Cardiac muscle cell (in vitro differentiated cells and primary cell): ENCODE data around the gene MRGPRF. TPM values are rescaled to one million over a fixed set of nuclear protein-coding genes. Genes with fewer than 3 reads are reported as not detected.

Experiments used
- DNase-seq, 2 donors: peaks; one replicate each; pipeline versions ENCODE4 v3.0.0 to v3.0.0-alpha.2; 2010 to 2017; ENCODE audit warnings: low read depth in 1 of 2, low spot score in 1 of 2
- H3K27ac ChIP-seq: fragments of 200-600 bp; sonication (generic); 2 replicates; pipeline ENCODE4 v1.5.1; 2016
- H3K27me3 ChIP-seq: fragments of 200-600 bp; sonication (generic); 2 replicates; pipeline ENCODE4 v1.6.0; 2016; ENCODE audit warnings: control low read depth
- H3K36me3 ChIP-seq: fragments of 200-600 bp; sonication (generic); 2 replicates; pipeline ENCODE4 v1.5.1; 2016; ENCODE audit warnings: control low read depth
- H3K4me1 ChIP-seq: fragments of 200-600 bp; sonication (generic); 2 replicates; pipeline ENCODE4 v1.8.1; 2017; ENCODE audit warnings: low read depth, mild to moderate bottlenecking, mixed run types
- H3K4me3 ChIP-seq: fragments of 200-600 bp; sonication (generic); 2 replicates; pipeline ENCODE4 v1.5.1; 2016; ENCODE audit warnings: mild to moderate bottlenecking
- H3K9me3 ChIP-seq: fragments of 200-600 bp; sonication (generic); 2 replicates; pipeline ENCODE4 v1.5.1; 2017; ENCODE audit warnings: low read depth, mild to moderate bottlenecking, control low read depth
- CTCF ChIP-seq: IDR thresholded peaks from 2 replicates; pipeline ENCODE4 v1.5.1; 2012; ENCODE audit warnings: low read depth, mild to moderate bottlenecking, low read length
- polyA plus RNA-seq: library from polyadenylated mRNA; unstranded; fragments of >200 nt; fragmentation: Nextera tagmentation; extraction: Ambion mirVana; gene quantifications from 2 replicates; pipeline ENCODE4 v1.2.1, GENCODE V29; 2016
- total RNA-seq: library from RNA; depleted of rRNA; stranded (reverse); fragments of >200 nt; gene quantifications from 2 replicates; pipeline ENCODE4 v1.2.3, GENCODE V29; 2016

MRGPRF gene
- total and polyA plus RNA-seq, 2 experiments from 2014 or later = 9.3 to 13.8 TPM

GRCh38 chr11:69006816-69007215 is 6.2 kb downstream of the MRGPRF start:
- TF ChIP-seq CTCF = no peak
- Histone ChIP-seq H3K27me3 (no peaks in the 10 kb centered on the region), H3K4me1 (peaks cover 26% of the 10 kb centered on the region), H3K9me3 (no peaks in the 10 kb centered on the region), H3K4me3 (no peak overlapping the region), H3K27ac (no peak overlapping the region), H3K36me3 (no peaks in the 10 kb centered on the region)
- DNase-seq = no peak

- Histone ChIP-seq H3K4me1 (peaks cover 22% of the 10 kb centered on the region), H3K27me3 (no peaks in the 10 kb centered on the region), H3K9me3 (no peaks in the 10 kb centered on the region), H3K27ac (no peak overlapping the region), H3K36me3 (no peaks in the 10 kb centered on the region), H3K4me3 (no peak overlapping the region)
- no peak for DNase-seq
- TF ChIP-seq CTCF = no peak
Measured at GRCh38 chr11:69005631-69006368, 7.2 kb downstream of the MRGPRF start.

- DNase-seq = no peak
- no peaks in the 10 kb centered on the region for H3K27me3 ChIP-seq
- TF ChIP-seq CTCF = no peak
- no peaks in the 10 kb centered on the region for H3K36me3 ChIP-seq
- H3K9me3 ChIP-seq = no peaks in the 10 kb centered on the region
- no peak overlapping the region for H3K4me3 ChIP-seq
- no peak overlapping the region for H3K27ac ChIP-seq
- peaks cover 20% of the 10 kb centered on the region for H3K4me1 ChIP-seq
Measured at GRCh38 chr11:69005183-69005630, 7.8 kb downstream of the MRGPRF start.

GRCh38 chr11:69004411-69005182 is 8.4 kb downstream of the MRGPRF start:
- H3K4me1 ChIP-seq = peaks cover 14% of the 10 kb centered on the region
- DNase-seq = no peak

GRCh38 chr11:69003866-69004367 is 9.1 kb downstream of the MRGPRF start:
- DNase-seq = no peak
- no peak for TF ChIP-seq CTCF
- Histone ChIP-seq H3K27ac (no peak overlapping the region), H3K4me3 (no peak overlapping the region), H3K36me3 (no peaks in the 10 kb centered on the region), H3K4me1 (peaks cover 11% of the 10 kb centered on the region), H3K9me3 (no peaks in the 10 kb centered on the region), H3K27me3 (no peaks in the 10 kb centered on the region)

More at GRCh38 chr11:69004411-69005182, 8.4 kb downstream of the MRGPRF start:
- H3K36me3 ChIP-seq = no peaks in the 10 kb centered on the region
- no peaks in the 10 kb centered on the region for H3K27me3 ChIP-seq
- H3K9me3 ChIP-seq = no peaks in the 10 kb centered on the region
- H3K27ac ChIP-seq = no peak overlapping the region
- TF ChIP-seq CTCF = no peak
- no peak overlapping the region for H3K4me3 ChIP-seq
